Mesothelial cell of epicardium (in vitro differentiated cells): ENCODE data around the gene TJAP1. TPM values are rescaled to one million over a fixed set of nuclear protein-coding genes. Genes with fewer than 3 reads are reported as not detected.

Source experiments
- DNase-seq, 2 experiments: peaks; one replicate each; pipeline ENCODE4 v3.0.0; 2021; ENCODE audit warnings: low spot score in 2 of 2; ENCODE audit not compliant: unreplicated experiment in 2 of 2
- H3K27ac Mint-ChIP-seq: 2 replicates; pipeline ENCODE4 v1.8.0; 2021; ENCODE audit warnings: mixed read lengths
- H3K27me3 Mint-ChIP-seq: 2 replicates; pipeline ENCODE4 v1.8.0; 2021; ENCODE audit warnings: low read depth, mixed read lengths
- H3K36me3 Mint-ChIP-seq: 2 replicates; pipeline ENCODE4 v1.8.0; 2021; ENCODE audit warnings: mixed read lengths
- H3K4me1 Mint-ChIP-seq: 2 replicates; pipeline ENCODE4 v1.8.0; 2021; ENCODE audit warnings: mixed read lengths
- H3K4me3 Mint-ChIP-seq: 2 replicates; pipeline ENCODE4 v1.8.0; 2021; ENCODE audit warnings: mild to moderate bottlenecking, moderate library complexity, mixed read lengths
- H3K9me3 Mint-ChIP-seq: 2 replicates; pipeline ENCODE4 v1.8.0; 2021; ENCODE audit warnings: mixed read lengths
- total RNA-seq: library from RNA; stranded (reverse); gene quantifications from 3 replicates; pipeline ENCODE4 v1.2.1, GENCODE V29; 2021
- TF ChIP-seq, protein P1 (sequence below): fragments of 200-600 bp; sonication (generic); IDR thresholded peaks from one replicate; pipeline ENCODE4 v1.5.0; 2021; ENCODE audit warnings: antibody characterized with exemption; ENCODE audit not compliant: unreplicated experiment

Gene TJAP1
- total RNA-seq, 1 donor from 2014 or later = 49.7 TPM

DNA sequence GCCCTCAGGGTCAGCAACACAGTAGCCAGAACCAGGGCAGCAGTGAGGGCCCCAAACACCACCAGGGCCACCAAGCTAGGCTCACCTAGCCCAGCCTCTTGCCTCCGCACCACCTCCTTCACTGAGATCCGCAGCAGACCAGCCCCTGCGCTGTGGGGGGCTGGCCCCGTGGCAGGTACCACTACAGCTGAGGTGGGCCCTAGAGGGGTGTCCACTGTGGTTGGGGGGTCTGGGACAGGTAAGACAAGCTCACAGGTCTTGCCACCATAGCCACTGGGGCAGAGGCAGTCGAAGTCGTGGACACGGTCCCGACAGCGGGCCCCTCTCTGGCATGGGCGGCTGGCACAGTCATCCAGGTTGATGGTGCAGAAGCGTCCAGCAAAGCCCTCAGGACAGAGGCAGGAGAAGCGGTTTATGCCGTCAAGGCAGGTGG, 26.7 kb upstream of the TJAP1 start:
- no peak for DNase-seq
- Mint-ChIP-seq H3K27ac (no peak overlapping the region), H3K27me3 (peaks cover 14% of the 10 kb centered on the region), H3K36me3 (peaks cover 12% of the 10 kb centered on the region), H3K9me3 (no peaks in the 10 kb centered on the region), H3K4me1 (peaks cover 7% of the 10 kb centered on the region), H3K4me3 (no peak overlapping the region)
- TF ChIP-seq, protein P1, sequence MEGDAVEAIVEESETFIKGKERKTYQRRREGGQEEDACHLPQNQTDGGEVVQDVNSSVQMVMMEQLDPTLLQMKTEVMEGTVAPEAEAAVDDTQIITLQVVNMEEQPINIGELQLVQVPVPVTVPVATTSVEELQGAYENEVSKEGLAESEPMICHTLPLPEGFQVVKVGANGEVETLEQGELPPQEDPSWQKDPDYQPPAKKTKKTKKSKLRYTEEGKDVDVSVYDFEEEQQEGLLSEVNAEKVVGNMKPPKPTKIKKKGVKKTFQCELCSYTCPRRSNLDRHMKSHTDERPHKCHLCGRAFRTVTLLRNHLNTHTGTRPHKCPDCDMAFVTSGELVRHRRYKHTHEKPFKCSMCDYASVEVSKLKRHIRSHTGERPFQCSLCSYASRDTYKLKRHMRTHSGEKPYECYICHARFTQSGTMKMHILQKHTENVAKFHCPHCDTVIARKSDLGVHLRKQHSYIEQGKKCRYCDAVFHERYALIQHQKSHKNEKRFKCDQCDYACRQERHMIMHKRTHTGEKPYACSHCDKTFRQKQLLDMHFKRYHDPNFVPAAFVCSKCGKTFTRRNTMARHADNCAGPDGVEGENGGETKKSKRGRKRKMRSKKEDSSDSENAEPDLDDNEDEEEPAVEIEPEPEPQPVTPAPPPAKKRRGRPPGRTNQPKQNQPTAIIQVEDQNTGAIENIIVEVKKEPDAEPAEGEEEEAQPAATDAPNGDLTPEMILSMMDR = no peak

DNA sequence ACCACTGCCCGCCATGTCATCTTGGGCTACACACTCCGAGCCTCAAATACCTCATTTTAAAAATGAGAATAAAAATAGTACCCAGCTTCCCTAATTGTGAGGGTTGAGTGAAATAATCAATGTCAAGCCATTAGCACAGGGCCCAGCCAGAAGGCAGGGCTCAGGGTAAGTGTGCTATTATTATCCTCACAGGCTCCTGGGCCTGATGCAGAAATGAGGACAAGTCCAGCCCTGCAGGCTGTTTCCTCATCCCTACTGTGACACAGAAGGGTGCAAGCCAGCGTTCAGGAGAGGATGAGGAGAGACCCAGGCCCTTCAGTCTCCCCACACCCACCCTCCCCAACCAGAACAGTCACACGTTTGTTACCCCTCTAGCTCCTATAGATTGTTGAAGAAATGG, 26.0 kb upstream of the TJAP1 start:
- Mint-ChIP-seq H3K27ac (no peak overlapping the region), H3K4me3 (no peak overlapping the region), H3K36me3 (peaks cover 12% of the 10 kb centered on the region), H3K27me3 (peaks cover 21% of the 10 kb centered on the region), H3K4me1 (peaks cover 11% of the 10 kb centered on the region), H3K9me3 (no peaks in the 10 kb centered on the region)
- TF ChIP-seq, protein P1 = no peak
- DNase-seq = no peak

DNA sequence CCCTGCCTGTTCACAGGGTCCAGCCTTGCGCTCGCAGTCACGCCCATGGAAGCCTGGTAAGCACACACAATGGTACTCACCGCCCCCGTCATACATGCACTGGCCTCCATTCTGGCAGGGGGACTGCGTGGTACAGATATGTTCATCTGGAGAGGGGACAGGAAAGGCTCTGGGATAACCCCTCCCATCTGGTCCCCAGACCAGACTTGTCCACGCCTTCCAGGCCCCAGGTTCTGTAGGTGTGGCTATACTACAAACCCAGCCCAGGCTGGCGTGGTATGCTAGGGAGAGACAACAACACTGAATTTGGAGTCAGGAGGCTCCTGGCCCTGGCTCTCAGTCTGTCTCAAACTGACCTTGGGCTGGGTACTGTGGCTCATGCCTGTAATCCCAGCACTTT, 25.4 kb upstream of the TJAP1 start:
- Mint-ChIP-seq H3K9me3 (no peaks in the 10 kb centered on the region), H3K4me3 (no peak overlapping the region), H3K27ac (no peak overlapping the region), H3K4me1 (peaks cover 14% of the 10 kb centered on the region), H3K27me3 (peaks cover 27% of the 10 kb centered on the region), H3K36me3 (peaks cover 12% of the 10 kb centered on the region)
- DNase-seq = no peak
- TF ChIP-seq, protein P1 = no peak

DNA sequence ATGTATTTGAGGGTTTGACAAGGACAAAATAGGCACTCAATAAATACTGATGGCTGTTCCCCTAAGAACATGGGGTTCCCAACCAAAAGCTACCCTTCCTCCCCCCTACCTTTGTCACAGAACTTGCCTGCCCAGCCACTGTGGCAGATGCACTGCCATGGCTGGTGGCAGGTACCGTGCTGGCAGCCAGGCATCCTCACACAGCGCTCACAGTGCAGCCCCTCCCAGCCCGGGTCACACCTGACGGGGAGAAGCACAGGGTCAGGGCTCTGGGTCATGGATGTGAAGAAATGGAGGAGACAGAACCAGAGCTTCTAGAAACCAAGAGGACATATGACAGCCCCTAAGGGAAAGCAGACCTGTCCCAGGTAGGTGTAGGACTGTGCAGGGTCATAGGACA, 24.5 kb upstream of the TJAP1 start:
- H3K36me3 Mint-ChIP-seq = peaks cover 5% of the 10 kb centered on the region
- H3K27ac Mint-ChIP-seq = no peak overlapping the region

DNA sequence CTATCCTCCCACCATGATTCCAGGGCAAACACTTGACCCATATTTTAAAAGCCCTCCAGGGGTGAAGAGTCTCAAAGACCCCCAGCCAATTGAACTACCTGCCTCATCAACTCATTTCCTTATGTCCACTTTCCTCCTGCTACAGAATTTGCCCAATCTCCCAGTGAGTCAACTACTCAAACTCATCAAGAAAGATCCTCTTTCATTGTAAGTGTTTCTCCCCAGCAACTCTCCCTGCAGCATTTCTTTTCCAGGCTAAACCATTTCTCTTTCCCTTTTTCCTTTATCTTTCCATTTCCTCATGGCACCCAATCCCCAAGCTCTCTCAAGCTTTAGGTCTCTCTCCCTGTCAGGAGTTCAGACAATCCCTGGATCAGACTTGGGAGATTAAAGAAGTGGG, 23.5 kb upstream of the TJAP1 start:
- H3K4me1 Mint-ChIP-seq = peaks cover 16% of the 10 kb centered on the region
- peaks cover 33% of the 10 kb centered on the region for H3K27me3 Mint-ChIP-seq
- no peaks in the 10 kb centered on the region for H3K9me3 Mint-ChIP-seq
- H3K36me3 Mint-ChIP-seq = peaks cover 3% of the 10 kb centered on the region
- DNase-seq = no peak
- no peak overlapping the region for H3K27ac Mint-ChIP-seq
- H3K4me3 Mint-ChIP-seq = peak overlapping the region; percentile 70
- TF ChIP-seq, protein P1 = no peak

More for the DNA sequence above, 24.5 kb upstream of the TJAP1 start:
- DNase-seq = no peak
- Mint-ChIP-seq H3K4me3 (no peak overlapping the region), H3K9me3 (no peaks in the 10 kb centered on the region), H3K27me3 (peaks cover 33% of the 10 kb centered on the region), H3K4me1 (peaks cover 16% of the 10 kb centered on the region)
- TF ChIP-seq, protein P1 = no peak

DNA sequence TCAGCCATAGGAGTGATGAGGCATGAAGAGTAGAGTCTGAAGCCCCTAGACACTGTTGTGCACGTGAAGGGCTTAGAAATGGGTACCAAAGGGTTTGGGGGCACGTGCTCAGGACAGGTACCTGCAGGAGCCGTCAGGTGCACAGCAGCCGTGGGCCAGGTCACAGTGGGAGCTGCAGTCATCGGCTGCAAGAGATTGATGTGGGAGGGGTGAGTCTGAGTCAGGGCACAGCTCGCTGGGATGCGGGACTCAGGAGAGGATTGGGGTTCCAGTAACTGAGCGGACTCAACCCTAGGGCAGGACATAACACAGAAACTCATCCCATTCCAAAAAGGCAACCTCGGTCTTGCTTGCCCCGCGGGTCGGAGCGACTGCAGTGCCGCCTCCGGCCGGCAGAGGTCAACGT, 23.1 kb upstream of the TJAP1 start:
- TF ChIP-seq, protein P1 = peak; percentile 95
- peak in 1 of 2 experiments; percentile 83 for DNase-seq
- peaks cover 1% of the 10 kb centered on the region for H3K36me3 Mint-ChIP-seq
- H3K4me1 Mint-ChIP-seq = peaks cover 16% of the 10 kb centered on the region
- peaks cover 33% of the 10 kb centered on the region for H3K27me3 Mint-ChIP-seq
- H3K9me3 Mint-ChIP-seq = no peaks in the 10 kb centered on the region
- H3K27ac Mint-ChIP-seq = no peak overlapping the region
- H3K4me3 Mint-ChIP-seq = peak overlapping the region; percentile 70
